ENCODE results near the gene HORMAD2.
"Not testable (repeated sequence)": the region's sequence is repeated elsewhere in the genome, so short reads cannot be mapped to it uniquely, and the experiment has no call there.

Gene HORMAD2

DNA sequence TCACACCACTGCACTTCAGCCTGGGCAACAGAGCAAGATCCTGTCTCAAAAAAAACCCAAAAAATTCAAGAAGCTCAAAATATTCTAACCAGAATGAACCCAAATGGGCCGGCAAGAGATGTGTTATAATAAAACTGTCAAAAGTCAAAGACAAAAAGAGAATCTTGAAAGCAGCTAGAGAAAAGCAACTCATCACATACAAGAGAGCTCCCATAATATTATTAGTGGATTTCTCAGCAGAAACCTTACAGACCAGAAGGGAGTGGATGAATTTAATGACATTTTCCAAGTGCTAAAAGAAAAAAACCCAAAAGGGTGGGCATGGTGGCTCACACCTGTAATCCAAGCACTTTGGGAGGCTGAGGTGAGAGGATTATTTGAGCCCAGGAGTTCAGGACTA is 22.9 kb upstream of the HORMAD2 start:
- DNase-seq (ENCODE audit: low read depth in 2 of 2), result no peak

DNA sequence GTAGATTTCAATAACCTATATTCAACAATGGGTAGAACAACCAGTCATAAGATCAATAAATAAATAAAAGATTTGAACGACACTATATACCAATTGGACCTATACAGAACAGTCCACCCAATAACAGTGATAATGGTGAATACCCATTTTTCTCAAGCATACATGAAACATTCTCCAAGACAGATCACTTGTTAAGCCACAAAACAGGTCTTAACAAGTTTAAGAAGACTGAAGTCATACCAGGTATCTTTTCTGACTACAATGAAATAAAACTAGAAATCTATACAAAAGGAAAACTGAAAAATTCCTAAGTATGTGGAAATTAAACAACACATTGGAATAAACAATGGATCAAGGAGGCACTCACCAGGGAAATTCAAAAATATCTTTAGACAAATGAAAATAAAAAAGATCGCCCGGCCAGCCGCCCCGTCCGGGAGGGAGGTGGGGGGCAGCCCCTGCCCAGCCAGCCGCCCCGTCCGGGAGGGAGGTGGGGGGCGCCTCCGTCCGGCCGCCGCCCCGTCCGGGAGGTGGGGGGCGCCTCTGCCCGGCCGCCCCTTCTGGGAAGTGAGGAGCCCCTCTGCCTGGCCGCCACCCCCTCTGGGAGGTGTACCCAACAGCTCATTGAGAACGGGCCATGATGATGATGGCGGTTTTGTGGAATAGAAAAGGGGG is 20.8 kb upstream of the HORMAD2 start:
- DNase-seq (ENCODE audit: low read depth in 2 of 2), result not testable (repeated sequence)

DNA sequence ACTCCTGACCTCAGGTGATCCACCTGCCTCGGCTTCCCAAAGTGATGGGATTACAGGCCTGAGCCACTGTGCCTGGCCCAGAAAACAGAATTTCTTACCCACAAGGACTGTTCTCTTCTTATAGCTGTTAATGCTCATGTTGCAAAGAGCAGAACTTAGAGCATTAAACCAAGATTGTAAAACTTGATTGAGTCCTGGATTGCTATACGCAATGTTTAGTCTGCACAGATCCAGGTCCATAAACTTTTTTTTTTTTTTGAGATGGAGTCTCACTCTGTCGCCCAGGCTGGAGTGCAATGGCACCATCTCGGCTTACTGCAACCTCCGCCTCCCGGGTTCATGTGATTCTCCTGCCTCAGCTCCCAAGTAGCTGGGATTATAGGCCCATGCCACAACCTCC is 19.2 kb upstream of the HORMAD2 start:
- DNase-seq (ENCODE audit: low read depth in 2 of 2), result not testable (repeated sequence)

DNA sequence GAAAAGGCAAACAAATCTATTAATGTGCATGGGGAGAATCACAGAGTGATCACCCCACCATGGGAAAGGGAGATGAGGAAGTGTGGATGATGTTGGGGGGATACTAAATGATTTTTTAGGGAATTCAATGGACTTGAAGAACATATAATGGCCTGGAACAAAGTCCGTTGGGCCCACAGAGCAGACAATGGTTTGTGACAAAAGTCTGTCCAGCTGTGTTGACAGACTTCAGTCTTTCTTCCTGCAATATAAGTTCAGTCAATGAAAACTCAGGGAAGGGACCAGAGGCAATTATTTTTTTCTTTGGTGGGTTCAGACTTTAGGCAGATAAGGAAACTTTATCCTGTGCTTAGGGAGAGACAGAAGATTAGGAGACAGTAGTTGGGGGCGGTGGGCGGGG is 18.0 kb upstream of the HORMAD2 start:
- no peak for DNase-seq (ENCODE audit: low read depth in 2 of 2)

DNA sequence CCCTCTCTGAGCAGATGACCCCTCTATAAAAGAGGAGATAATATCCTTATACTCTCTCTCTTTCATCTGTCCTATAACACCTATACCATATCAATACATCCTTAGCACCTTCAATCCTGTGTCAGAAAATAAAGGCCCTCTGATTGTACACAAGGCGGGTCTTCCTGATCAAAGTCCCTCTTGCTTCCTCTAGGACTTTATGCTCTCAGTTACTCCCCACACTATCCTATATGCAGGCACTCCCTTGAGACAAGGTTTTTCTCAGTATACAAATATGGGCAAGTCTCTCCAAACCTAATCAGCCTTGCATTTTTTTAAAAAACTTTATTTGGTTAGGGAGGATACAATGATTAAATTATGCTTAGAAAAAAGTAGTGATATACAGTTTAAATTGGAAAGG is 17.3 kb upstream of the HORMAD2 start:
- no peak for DNase-seq (ENCODE audit: low read depth in 2 of 2)

DNA sequence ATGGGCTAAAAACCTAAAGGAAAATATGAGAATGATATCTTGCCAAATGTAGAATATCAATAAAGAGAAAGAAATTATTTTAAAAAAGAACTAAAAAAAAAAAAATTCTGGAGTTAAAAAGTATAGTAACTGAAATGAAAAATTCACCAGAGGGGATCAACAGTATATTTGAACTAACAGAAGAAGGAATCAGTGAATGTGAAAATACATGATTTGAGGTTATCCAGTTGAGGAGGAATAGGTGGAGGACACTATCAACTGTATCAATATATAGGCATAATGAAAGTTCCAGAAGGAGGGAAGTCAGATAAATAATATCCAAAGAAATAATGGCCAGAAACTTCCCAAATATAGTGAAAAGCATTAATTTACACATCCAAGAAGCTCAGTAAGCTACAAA is 16.1 kb upstream of the HORMAD2 start:
- no peak for DNase-seq (ENCODE audit: low read depth in 2 of 2)

DNA sequence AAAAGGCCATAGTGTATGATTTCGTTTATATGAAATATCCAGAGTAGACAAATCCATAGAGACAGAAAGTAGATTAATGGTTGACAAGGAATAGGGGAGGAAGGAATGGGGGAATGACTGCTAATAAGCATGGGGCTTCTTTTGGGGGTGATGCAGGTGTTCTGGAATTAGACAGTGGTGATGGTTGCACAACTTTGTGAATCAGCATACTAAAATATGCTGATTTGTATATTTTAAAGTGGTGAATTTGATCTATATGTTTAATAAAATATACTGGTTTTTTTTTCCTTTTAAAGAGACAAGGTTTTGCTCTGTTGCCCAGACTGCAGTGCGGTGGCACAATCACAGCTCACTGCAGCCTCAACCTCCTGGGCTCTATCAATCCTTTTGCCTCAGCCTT is 6.5 kb upstream of the HORMAD2 start:
- DNase-seq (ENCODE audit: low read depth in 2 of 2), result no peak

DNA sequence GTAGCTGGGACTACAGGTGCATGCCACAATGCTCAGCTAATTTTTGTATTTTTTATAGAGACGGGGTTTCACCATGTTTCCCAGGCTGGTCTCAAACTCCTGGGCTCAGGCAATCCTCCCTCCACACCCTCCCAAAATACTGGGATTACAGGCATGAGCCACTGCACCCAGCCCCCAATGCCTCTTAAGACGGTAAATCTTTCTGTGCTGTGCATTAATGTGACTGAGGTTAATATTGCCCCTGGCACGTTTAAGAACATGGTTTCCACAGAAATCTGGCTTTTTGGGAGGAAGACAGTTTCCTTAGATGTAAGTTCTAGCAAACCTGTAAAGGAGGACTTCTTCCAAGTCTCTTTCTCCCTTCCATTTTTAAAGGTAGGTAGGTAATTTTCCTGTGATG is 6.1 kb upstream of the HORMAD2 start:
- DNase-seq (ENCODE audit: low read depth in 2 of 2), result no peak

DNA sequence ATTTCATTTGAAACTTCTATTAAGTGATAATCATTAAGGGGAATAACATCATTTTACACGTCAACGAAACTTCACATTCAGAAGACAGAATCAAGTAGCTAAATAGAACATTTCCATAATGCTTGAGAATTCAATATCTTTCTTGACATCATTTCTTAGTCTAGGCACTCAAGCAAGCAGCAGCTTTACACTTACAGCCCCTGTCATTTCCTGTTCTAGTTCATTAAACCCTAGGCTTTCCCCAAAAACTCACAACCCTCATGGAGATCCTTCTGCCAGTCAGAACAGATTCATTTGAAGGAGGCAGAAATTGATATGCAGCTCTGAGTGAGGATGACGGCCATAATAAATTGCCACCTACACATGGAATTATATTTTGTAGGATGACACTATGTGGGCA is 5.3 kb upstream of the HORMAD2 start:
- no peak for DNase-seq (ENCODE audit: low read depth in 2 of 2)

DNA sequence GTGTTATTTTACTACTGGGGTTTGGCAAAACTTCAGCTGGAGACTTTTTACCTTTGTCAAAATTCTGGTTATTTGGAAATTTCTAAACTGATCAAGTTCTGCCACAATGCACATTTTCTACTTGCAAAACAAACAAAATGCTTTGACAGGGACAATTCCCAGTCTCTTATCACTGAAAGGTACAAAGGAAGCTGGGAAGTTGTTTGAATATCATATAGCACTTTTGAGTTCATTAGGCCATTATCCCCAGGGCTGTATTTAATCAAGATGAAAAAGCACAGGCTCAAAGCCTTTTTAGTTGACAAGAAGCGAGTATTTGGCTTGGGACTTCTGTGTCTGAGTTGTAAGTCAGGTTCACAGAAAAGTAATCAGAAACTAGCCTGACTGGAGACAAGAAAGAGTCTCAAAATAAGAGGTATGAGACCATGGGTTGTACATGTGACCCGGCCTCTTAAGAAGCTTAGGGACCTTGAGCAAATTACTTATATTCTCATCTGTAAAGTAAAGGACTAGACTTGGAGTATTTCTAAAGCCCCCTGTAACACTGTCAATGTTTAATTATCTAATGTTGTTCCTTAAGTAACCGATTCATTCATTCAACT is 2.9 kb upstream of the HORMAD2 start:
- no peak for DNase-seq (ENCODE audit: low read depth in 2 of 2)

DNA sequence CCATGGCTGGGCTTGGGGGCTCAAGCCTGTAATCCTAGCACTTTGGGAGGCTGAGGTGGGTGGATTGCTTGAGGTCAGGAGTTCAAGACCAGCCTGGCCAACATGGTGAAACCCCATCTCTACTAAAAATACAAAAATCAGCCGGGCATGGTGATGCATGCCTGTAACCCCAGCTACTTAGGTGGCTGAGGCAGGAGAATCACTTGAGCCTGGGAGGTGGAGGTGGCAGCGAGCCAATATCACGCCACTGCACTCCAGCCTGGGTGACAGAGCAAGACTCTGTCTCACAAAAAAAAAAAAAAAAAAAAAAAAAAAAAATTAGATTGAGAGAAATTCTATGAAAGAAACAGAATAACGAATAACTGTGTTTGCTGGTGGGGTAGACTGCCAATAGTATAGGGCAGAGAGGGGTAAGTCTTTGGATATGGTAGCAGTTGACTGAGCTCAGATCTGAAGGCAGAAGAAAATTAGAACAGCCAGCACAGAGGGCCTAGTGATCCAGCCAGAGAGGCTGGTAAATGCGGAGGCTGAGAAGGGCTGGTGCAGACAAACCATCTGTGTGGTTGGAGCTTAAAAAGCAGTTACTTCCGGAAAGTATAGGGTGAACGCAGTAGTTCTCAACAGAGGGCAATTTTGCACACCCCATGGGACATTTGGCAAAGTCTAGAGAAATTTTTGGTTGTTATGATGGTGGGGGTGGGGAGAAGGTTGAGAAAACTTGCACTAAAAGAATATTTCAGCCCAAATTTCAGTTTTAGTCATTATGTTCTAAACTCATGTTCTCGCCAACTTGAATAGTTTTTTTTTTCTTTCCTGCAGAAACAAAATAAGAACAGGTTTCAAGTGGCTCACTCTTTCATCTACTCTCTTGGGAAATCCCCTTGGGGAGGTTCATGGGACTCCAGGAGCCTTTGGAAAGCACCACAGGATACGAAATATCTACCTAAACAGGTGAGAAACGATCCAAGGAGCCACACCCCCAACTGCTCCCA is 1.6 kb upstream of the HORMAD2 start:
- DNase-seq (ENCODE audit: low read depth in 2 of 2), result no peak

DNA sequence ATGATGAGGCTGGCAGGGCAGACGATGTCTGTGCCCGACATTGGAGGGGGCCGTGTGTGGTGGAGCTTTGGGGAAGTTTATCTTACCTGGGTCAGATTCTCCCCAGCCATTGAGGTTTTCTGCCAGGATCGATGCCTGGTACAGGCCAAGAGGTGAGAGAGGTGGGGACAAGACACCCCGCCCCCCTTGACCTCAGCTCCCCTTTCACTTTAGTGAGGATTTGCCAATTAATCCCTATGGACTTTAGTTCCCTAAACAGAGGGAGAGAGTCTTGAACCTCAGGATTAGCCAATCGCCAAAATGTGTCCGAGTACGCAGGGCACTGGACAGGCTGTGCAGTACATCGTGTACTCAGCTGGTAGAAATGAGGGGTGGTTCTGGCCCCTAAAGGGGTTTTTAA is 541 bp downstream of the HORMAD2 start:
- DNase-seq (ENCODE audit: low read depth in 2 of 2), result no peak

DNA sequence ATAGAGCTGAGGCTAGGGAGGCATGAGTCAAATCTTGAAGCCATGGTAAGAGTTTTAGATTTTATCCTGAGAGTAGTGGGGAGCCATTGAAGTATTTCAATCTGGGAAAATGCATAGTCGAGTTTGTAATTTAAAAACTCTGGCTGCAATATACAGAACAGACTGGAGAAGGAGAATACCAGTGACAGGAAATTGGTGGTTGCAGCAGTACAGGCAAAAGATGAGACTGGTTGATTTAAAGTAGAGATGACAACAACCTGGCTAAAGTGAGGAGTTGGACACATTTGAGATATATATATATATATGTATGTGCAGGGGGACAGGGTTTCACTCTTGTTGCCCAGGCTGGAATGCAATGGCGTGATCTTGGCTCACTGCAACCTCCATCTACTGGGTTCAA is 6.2 kb downstream of the HORMAD2 start:
- no peak for DNase-seq (ENCODE audit: low read depth in 2 of 2)

DNA sequence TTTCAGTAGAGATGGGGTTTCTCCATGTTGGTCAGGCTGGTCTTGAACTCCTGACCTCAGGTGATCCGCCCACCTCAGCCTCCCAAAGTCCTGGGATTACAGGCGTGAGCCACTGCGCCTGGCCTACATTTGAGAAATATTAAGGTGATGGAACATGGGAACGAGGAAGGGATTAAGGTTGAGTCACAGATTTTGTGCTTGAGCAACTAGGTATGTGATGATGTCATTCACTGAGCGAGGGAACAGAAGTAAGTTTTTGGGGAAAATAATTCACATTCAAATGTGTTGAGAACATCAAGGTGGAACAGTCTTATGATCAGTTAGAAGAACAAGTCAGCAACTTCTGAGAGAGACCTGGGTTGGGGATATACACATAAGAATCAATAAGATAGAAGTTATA is 6.8 kb downstream of the HORMAD2 start:
- not testable (repeated sequence) for DNase-seq (ENCODE audit: low read depth in 2 of 2)

DNA sequence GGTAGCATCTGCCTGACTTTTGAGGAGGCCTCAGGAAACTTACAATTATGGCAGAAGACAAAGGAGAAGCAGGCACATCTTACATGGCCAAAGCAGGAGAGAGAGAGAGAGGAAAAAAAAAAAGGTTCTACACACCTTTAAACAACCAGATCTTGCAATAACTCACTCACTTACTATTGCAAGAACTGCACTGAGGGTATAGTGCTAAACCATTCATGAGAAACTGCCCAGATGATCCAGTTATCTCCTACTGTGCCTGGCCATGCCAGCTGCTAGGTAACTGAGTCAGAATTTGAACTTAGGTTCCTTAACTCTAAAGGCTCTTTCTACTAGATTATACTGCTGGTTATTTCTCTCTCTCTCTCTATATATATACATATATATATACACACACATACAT is 7.3 kb downstream of the HORMAD2 start:
- DNase-seq (ENCODE audit: low read depth in 2 of 2), result no peak

DNA sequence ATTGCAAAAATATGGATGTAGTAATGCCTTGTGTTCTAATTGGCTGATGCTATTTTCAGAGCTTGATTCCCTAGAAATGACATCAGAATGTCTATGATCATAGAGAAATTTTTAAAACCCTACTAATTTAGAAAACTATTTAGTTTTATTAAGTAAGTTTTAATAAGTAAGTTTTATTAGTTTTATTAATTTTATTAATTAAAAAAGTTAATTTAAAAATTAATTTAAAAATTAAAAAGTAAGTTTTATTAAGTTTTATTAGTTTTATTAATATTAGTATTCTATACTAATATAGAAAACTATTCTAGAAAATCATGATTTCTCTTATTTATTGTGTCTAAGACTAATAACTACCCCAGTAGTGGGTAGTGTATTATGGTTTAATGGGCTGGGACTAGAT is 8.2 kb downstream of the HORMAD2 start:
- no peak for DNase-seq (ENCODE audit: low read depth in 2 of 2)

DNA sequence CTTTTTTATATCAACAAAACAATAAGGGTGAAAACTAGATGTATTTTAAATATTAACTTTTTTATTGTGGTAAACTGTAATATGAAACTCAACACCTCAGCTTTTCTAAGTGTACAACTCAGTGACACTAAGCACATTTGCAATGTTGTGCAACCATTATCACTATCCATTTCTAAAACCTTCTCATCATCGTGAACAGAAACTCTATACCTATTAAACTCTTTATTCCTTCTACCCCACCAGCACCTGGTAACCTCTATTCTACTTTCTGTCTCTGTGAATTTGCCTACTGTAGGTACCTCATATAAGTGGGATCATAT is 9.4 kb downstream of the HORMAD2 start:
- no peak for DNase-seq (ENCODE audit: low read depth in 2 of 2)

DNA sequence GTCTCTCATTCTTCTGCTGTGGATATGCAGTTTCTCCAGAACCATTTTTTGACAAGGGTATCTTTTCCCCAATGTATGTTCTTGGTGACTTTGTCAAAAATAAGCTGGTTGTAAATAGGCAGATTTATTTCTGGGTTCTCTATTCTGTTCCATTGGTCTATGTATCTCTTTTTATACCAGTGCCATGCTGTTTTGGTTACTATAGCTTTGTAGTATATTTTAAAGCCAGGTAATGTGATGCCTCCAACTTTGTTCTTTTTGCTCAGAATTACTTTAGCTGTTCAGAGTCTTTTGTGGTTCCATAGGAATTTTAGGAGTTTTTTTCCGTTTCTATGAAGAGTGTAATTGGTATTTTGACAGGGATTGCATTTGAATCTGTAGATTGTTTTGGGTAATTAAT is 12.4 kb downstream of the HORMAD2 start:
- no peak for DNase-seq (ENCODE audit: low read depth in 2 of 2)

DNA sequence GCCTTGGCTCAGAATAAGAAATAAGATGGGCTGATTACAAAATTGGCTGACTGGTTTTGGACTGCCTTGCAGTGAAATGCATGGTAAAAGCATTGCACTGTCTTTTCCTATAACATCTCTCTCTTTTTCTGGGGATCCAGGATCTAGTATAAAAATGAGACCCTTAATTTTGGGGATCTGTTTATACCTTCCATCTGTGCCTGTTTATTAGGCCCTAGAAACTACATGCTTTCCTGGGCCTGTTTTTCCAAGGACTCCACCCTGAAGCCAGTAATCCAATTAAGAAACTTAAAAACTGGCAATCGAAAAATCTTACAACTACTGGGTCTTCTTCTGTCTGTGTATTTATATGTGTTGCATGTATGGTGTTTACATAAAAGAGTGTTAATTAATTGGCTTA is 14.5 kb downstream of the HORMAD2 start:
- DNase-seq (ENCODE audit: low read depth in 2 of 2), result no peak

DNA sequence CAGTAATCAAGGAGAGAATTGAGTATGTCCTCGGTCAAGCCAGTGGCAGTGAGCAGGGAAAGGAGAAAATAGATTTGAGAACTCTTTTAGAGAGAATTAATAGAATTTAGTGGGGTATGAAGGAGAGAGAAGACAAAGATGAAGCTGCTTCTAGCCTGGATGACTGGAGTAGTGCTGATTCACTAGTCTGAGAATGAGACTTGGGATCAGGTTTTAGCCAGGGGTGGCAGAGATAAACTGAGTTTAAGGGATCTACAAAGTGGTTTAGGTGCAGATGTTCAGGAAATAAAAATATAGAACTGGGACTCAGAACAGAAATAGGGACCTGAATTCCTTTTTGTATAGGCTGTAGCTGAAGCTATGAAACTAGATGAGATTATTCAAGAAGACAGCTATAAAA is 17.6 kb downstream of the HORMAD2 start:
- no peak for DNase-seq (ENCODE audit: low read depth in 2 of 2)

DNA sequence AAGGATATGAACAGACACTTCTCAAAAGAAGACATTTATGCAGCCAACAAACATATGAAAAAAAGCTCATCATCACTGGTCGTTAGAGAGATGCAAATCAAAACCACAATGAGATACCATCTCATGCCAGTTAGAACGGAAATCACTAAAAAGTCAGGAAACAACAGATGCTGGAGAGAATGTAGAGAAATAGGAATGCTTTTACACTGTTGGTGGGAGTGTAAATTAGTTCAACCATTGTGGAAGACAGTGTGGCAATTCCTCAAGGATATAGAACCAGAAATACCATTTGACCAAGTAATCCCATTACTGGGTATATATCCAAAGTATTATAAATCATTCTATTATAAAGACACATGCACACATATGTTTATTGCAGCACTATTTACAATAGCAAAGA is 20.5 kb downstream of the HORMAD2 start:
- not testable (repeated sequence) for DNase-seq (ENCODE audit: low read depth in 2 of 2)

DNA sequence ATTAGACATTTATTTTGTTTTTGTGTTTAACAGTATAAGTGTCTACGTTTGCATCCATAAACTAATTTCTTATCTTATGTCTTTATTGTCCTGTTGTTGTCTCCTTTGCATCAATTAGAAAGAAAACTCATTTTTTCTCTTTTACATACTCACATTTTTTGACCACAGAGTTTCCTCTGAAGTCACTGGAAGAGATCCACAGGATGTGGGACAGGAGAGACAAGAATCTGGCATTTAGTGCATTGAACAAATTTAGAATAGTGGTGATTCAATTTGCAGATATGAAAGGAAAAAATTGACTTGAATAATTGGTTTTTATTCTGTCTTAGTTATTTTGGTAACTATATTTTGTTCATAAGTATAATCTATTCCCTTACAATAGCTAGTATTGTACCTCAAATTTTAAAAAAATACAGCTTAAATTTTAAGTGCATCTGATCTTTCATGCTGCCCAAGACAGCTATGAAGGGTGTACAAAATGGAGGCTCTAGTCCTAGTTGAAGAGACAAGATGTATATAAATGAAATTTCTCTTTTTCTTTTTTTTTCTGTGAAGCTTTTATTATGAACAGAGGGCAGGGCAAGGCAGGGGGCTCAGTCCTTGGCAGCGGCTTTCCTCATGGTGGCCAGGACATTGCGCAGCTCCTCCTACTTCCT is 24.4 kb downstream of the HORMAD2 start:
- DNase-seq (ENCODE audit: low read depth in 2 of 2), result no peak
